ENCODE results near the gene AFF4. TPM values are rescaled to one million over a fixed set of nuclear protein-coding genes. Genes with fewer than 3 reads are reported as not detected.

Gene AFF4
- total RNA-seq, 1 experiment from 2014 or later, result 85.3 TPM

- no peak for DNase-seq (ENCODE audit: low spot score)
- no peak for TF ChIP-seq EZH2 (IDR thresholded peaks at IDR 0.05; ENCODE audit: borderline replicate concordance, low read depth, low read length, poor library complexity, severe bottlenecking)
- TF ChIP-seq CTCF (conservative IDR thresholded peaks at IDR 0.05; ENCODE audit: low read depth, low read length), result no peak
- POLR2A ChIA-PET (ENCODE audit: low non-redundant PET), result no interaction called here
- Histone ChIP-seq H3K9me3 (ENCODE audit: low read depth, low read length, poor library complexity, severe bottlenecking) (no peaks in the 10 kb centered on the region), H3K27me3 (replicated peaks; ENCODE audit: insufficient read depth, low read depth, low read length, poor library complexity) (no peaks in the 10 kb centered on the region), H3K4me1 (ENCODE audit: insufficient read depth, low read length, poor library complexity, severe bottlenecking) (no peaks in the 10 kb centered on the region), H3K36me3 (ENCODE audit: insufficient read depth, low read length, poor library complexity, severe bottlenecking) (peaks cover 48% of the 10 kb centered on the region), H3K4me3 (ENCODE audit: low read depth, low read length, poor library complexity, severe bottlenecking) (no peak overlapping the region), H3K27ac (ENCODE audit: low read depth, low read length, poor library complexity, severe bottlenecking) (no peak overlapping the region)
- no TSS peak for BruUV-seq (replicated peaks)
- intact Hi-C loops (cut with micrococcal nuclease; ENCODE audit: unreplicated experiment), result no loop called here
- CTCF ChIA-PET, result no interaction called here
Observed at GRCh38 chr5:132928062-132928407, 35.4 kb downstream of the AFF4 start.

GRCh38 chr5:132927355-132928061, 35.9 kb downstream of the AFF4 start:
- Histone ChIP-seq H3K27me3 (replicated peaks; ENCODE audit: insufficient read depth, low read depth, low read length, poor library complexity) (no peaks in the 10 kb centered on the region), H3K27ac (ENCODE audit: low read depth, low read length, poor library complexity, severe bottlenecking) (no peak overlapping the region), H3K36me3 (ENCODE audit: insufficient read depth, low read length, poor library complexity, severe bottlenecking) (peaks cover 47% of the 10 kb centered on the region), H3K4me1 (ENCODE audit: insufficient read depth, low read length, poor library complexity, severe bottlenecking) (no peaks in the 10 kb centered on the region), H3K4me3 (ENCODE audit: low read depth, low read length, poor library complexity, severe bottlenecking) (no peak overlapping the region), H3K9me3 (ENCODE audit: low read depth, low read length, poor library complexity, severe bottlenecking) (no peaks in the 10 kb centered on the region)
- POLR2A ChIA-PET (ENCODE audit: low non-redundant PET), result no interaction called here
- no peak for TF ChIP-seq EZH2 (IDR thresholded peaks at IDR 0.05; ENCODE audit: borderline replicate concordance, low read depth, low read length, poor library complexity, severe bottlenecking)
- no peak for TF ChIP-seq CTCF (conservative IDR thresholded peaks at IDR 0.05; ENCODE audit: low read depth, low read length)
- BruUV-seq (replicated peaks), result no TSS peak
- CTCF ChIA-PET, result no interaction called here
- DNase-seq (ENCODE audit: low spot score), result no peak
- intact Hi-C loops (cut with micrococcal nuclease; ENCODE audit: unreplicated experiment), result no loop called here

- Histone ChIP-seq H3K36me3 (ENCODE audit: insufficient read depth, low read length, poor library complexity, severe bottlenecking) (peaks cover 36% of the 10 kb centered on the region), H3K27ac (ENCODE audit: low read depth, low read length, poor library complexity, severe bottlenecking) (no peak overlapping the region), H3K27me3 (replicated peaks; ENCODE audit: insufficient read depth, low read depth, low read length, poor library complexity) (no peaks in the 10 kb centered on the region), H3K4me3 (ENCODE audit: low read depth, low read length, poor library complexity, severe bottlenecking) (no peak overlapping the region), H3K4me1 (ENCODE audit: insufficient read depth, low read length, poor library complexity, severe bottlenecking) (no peaks in the 10 kb centered on the region), H3K9me3 (ENCODE audit: low read depth, low read length, poor library complexity, severe bottlenecking) (no peaks in the 10 kb centered on the region)
- TF ChIP-seq EZH2 (IDR thresholded peaks at IDR 0.05; ENCODE audit: borderline replicate concordance, low read depth, low read length, poor library complexity, severe bottlenecking), result no peak
- intact Hi-C loops (cut with micrococcal nuclease; ENCODE audit: unreplicated experiment), result no loop called here
- no TSS peak for BruUV-seq (replicated peaks)
- no peak for DNase-seq (ENCODE audit: low spot score)
- ChIA-PET CTCF (interaction anchor here (0.7 kb wide), 1 partner anchor 36 kb away, joined by 6 read pairs; no protein-coding TSS in a partner anchor), POLR2A (ENCODE audit: low non-redundant PET) (interaction anchor here (0.7 kb wide), 1 partner anchor 1079 kb away, joined by 11 read pairs; no protein-coding TSS in a partner anchor)
Observed at GRCh38 chr5:132926437-132926836, 37.0 kb downstream of the AFF4 start.

- TF ChIP-seq CTCF (conservative IDR thresholded peaks at IDR 0.05; ENCODE audit: low read depth, low read length) (no peak), EZH2 (IDR thresholded peaks at IDR 0.05; ENCODE audit: borderline replicate concordance, low read depth, low read length, poor library complexity, severe bottlenecking) (no peak)
- DNase-seq (ENCODE audit: low spot score), result no peak
- ChIA-PET POLR2A (ENCODE audit: low non-redundant PET) (no interaction called here), CTCF (no interaction called here)
- Histone ChIP-seq H3K4me1 (ENCODE audit: insufficient read depth, low read length, poor library complexity, severe bottlenecking) (no peaks in the 10 kb centered on the region), H3K36me3 (ENCODE audit: insufficient read depth, low read length, poor library complexity, severe bottlenecking) (peaks cover 24% of the 10 kb centered on the region), H3K27ac (ENCODE audit: low read depth, low read length, poor library complexity, severe bottlenecking) (no peak overlapping the region), H3K27me3 (replicated peaks; ENCODE audit: insufficient read depth, low read depth, low read length, poor library complexity) (no peaks in the 10 kb centered on the region), H3K9me3 (ENCODE audit: low read depth, low read length, poor library complexity, severe bottlenecking) (no peaks in the 10 kb centered on the region), H3K4me3 (ENCODE audit: low read depth, low read length, poor library complexity, severe bottlenecking) (no peak overlapping the region)
- BruUV-seq (replicated peaks), result no TSS peak
- intact Hi-C loops (cut with micrococcal nuclease; ENCODE audit: unreplicated experiment), result no loop called here
Observed at GRCh38 chr5:132916086-132916485, 47.3 kb downstream of the AFF4 start.

Measured in A673 (cell line).